HCT116 (cell line): ENCODE measurements around the gene RNF25. TPM values are rescaled to one million over a fixed set of nuclear protein-coding genes. Genes with fewer than 3 reads are reported as not detected.

Experiments
- ATAC-seq: fragments of 200-7000 bp; cut with Tn5 transposase; 2 replicates; pipeline ENCODE4 v1.9.1; 2020; ENCODE audit warnings: mild to moderate bottlenecking, moderate library complexity
- BruUV-seq: library from RNA; stranded (reverse); fragments of 400-500 nt; replicated peaks from 2 replicates; lab custom pipeline; 2021; lab: Mats Ljungman, UMichigan
- CTCF ChIA-PET: fragments of 300-600 bp; sonication (Branson Sonifier 250); formaldehyde crosslinking; loops from one replicate; lab custom pipeline; 2021; ENCODE audit warnings: antibody characterized with exemption; lab: Charles Lee
- POLR2A ChIA-PET: fragments of 300-600, 350-600 bp; sonication (Branson Sonifier 250); formaldehyde crosslinking; loops from one replicate; lab custom pipeline; 2021; ENCODE audit warnings: antibody characterized with exemption; lab: Charles Lee
- RAD21 ChIA-PET, 2 experiments: fragments of 300-600 bp; sonication (Branson Sonifier 250); formaldehyde crosslinking; loops; one replicate each; lab custom pipeline; 2023; ENCODE audit warnings: low total read pairs in 2 of 2; ENCODE audit not compliant: uncharacterized antibody in 2 of 2, unreplicated experiment in 2 of 2, low non-redundant PET in 1 of 2; lab: Charles Lee
- DNase-seq: peaks from one replicate; pipeline ENCODE4 v3.0.0-alpha.2; 2010; ENCODE audit warnings: low read depth, low spot score
- H2AFZ ChIP-seq: fragments of 200-600 bp; shearing (Covaris generic), sonication (generic); 2 replicates; pipeline ENCODE4 v1.6.1; 2017; ENCODE audit warnings: low read depth, mixed run types, mixed read lengths, antibody characterized with exemption, low read length; ENCODE audit not compliant: poor library complexity, severe bottlenecking
- H3K27ac ChIP-seq: 2 replicates; pipeline ENCODE4 v1.5.1; 2012; ENCODE audit warnings: low read depth, low read length
- H3K27me3 ChIP-seq: fragments of 200-600 bp; sonication (generic); 2 replicates; pipeline ENCODE4 v1.6.1; 2016; ENCODE audit warnings: mixed run types, low read length, mixed read lengths; ENCODE audit not compliant: insufficient read depth
- H3K36me3 ChIP-seq, 2 experiments: fragments of 200-500 bp in 1 of 2; fragments of 200-600 bp in 1 of 2; sonication (Bioruptor generic) in 1 of 2; sonication (generic) in 1 of 2; 2 replicates each; pipeline versions ENCODE4 v1.5.1 to v1.6.1; 2014 to 2016; ENCODE audit warnings: low read length in 2 of 2, inconsistent platforms in 1 of 2, mixed read lengths in 1 of 2, mixed run types in 1 of 2; ENCODE audit not compliant: insufficient read depth in 2 of 2, control insufficient read depth in 1 of 2
- H3K4me1 ChIP-seq, 2 experiments: fragments of 200-600 bp in 1 of 2; sonication (generic) in 1 of 2; 2 replicates each; pipeline versions ENCODE4 v1.5.1 to v1.6.1; 2012 to 2017; ENCODE audit warnings: low read length in 2 of 2, inconsistent platforms in 1 of 2, mild to moderate bottlenecking in 1 of 2, mixed read lengths in 1 of 2, mixed run types in 1 of 2, moderate library complexity in 1 of 2; ENCODE audit not compliant: insufficient read depth in 2 of 2, control insufficient read depth in 1 of 2
- H3K4me2 ChIP-seq: fragments of 200-600 bp; sonication (generic); 2 replicates; pipeline ENCODE4 v1.6.1; 2017; ENCODE audit warnings: mixed run types, low read length, mixed read lengths
- H3K4me3 ChIP-seq, 2 experiments: fragments of 200-600 bp in 1 of 2; sonication (generic) in 1 of 2; replicated peaks in 1 of 2; 2 replicates each; pipeline ENCODE4 v1.5.1; 2011 to 2016; ENCODE audit warnings: low read length in 2 of 2, control low read depth in 1 of 2, low read depth in 1 of 2, mild to moderate bottlenecking in 1 of 2, mixed read lengths in 1 of 2, mixed run types in 1 of 2
- H3K79me2 ChIP-seq: fragments of 200-600 bp; sonication (generic); 2 replicates; pipeline ENCODE4 v1.6.1; 2017; ENCODE audit warnings: mild to moderate bottlenecking, mixed run types, low read length, moderate library complexity, mixed read lengths; ENCODE audit not compliant: insufficient read depth
- H3K9ac ChIP-seq: fragments of 200-600 bp; sonication (generic); 2 replicates; pipeline ENCODE4 v1.6.1; 2016; ENCODE audit warnings: low read length, mixed read lengths
- H3K9me2 ChIP-seq: fragments of 200-600 bp; sonication (generic), shearing (Covaris generic); 2 replicates; pipeline ENCODE4 v1.6.1; 2017; ENCODE audit warnings: mixed run types, mild to moderate bottlenecking, moderate library complexity; ENCODE audit not compliant: insufficient read depth
- H3K9me3 ChIP-seq, 2 experiments: fragments of 200-500 bp in 1 of 2; fragments of 200-600 bp in 1 of 2; sonication (Bioruptor generic) in 1 of 2; sonication (generic) in 1 of 2; 2 replicates each; pipeline ENCODE4 v1.6.1; 2014 to 2017; ENCODE audit warnings: low read length in 2 of 2, mixed read lengths in 2 of 2, inconsistent platforms in 1 of 2, low read depth in 1 of 2, mild to moderate bottlenecking in 1 of 2, mixed run types in 1 of 2, moderate library complexity in 1 of 2; ENCODE audit not compliant: control insufficient read depth in 1 of 2, insufficient read depth in 1 of 2
- H4K20me1 ChIP-seq: fragments of 200-600 bp; sonication (generic), shearing (Covaris generic); 2 replicates; pipeline ENCODE4 v1.6.1; 2017; ENCODE audit warnings: mixed run types, mild to moderate bottlenecking, moderate library complexity; ENCODE audit not compliant: insufficient read depth
- ATF3 ChIP-seq: IDR thresholded peaks from 2 replicates; pipeline ENCODE4 v1.6.1; 2012
- CBX3 ChIP-seq: IDR thresholded peaks from 2 replicates; pipeline ENCODE4 v1.6.1; 2012; ENCODE audit warnings: low read depth
- CEBPB ChIP-seq: IDR thresholded peaks from 2 replicates; pipeline ENCODE4 v1.6.1; 2012; ENCODE audit warnings: low read depth
- CTCF ChIP-seq, 3 experiments: fragments of 200-600 bp in 1 of 3; sonication (generic) in 1 of 3; IDR thresholded peaks in 2 of 3; conservative IDR thresholded peaks in 1 of 3; 2 replicates each; pipeline ENCODE4 v1.5.1; 2012 to 2017; ENCODE audit warnings: low read depth in 2 of 3, low read length in 2 of 3, antibody characterized with exemption in 1 of 3, borderline replicate concordance in 1 of 3, control low read depth in 1 of 3, mild to moderate bottlenecking in 1 of 3, mixed read lengths in 1 of 3, mixed run types in 1 of 3, moderate library complexity in 1 of 3; ENCODE audit not compliant: insufficient read depth in 1 of 3
- EGR1 ChIP-seq: IDR thresholded peaks from 2 replicates; pipeline ENCODE4 v1.6.1; 2012; ENCODE audit warnings: low read depth
- ELF1 ChIP-seq: IDR thresholded peaks from 2 replicates; pipeline ENCODE4 v1.6.1; 2012; ENCODE audit warnings: low read depth, borderline replicate concordance
- EZH2phosphoT487 ChIP-seq: fragments of 200-600 bp; IDR thresholded peaks from 2 replicates; pipeline ENCODE4 v1.6.1; 2018; ENCODE audit warnings: antibody characterized with exemption, borderline replicate concordance
- FOSL1 ChIP-seq: IDR thresholded peaks from 2 replicates; pipeline ENCODE4 v1.6.1; 2012; ENCODE audit warnings: low read depth
- JUND ChIP-seq: IDR thresholded peaks from 2 replicates; pipeline ENCODE4 v1.6.1; 2012
- MAX ChIP-seq: IDR thresholded peaks from 2 replicates; pipeline ENCODE4 v1.6.1; 2012
- POLR2AphosphoS5 ChIP-seq: IDR thresholded peaks from 2 replicates; pipeline ENCODE4 v1.6.1; 2011; ENCODE audit warnings: mild to moderate bottlenecking, low read depth, low read length, moderate library complexity
- RAD21 ChIP-seq: IDR thresholded peaks from 2 replicates; pipeline ENCODE4 v1.6.1; 2012; ENCODE audit warnings: low read depth, mild to moderate bottlenecking
- REST ChIP-seq: IDR thresholded peaks from 2 replicates; pipeline ENCODE4 v1.6.1; 2012; ENCODE audit warnings: low read depth
- SP1 ChIP-seq: IDR thresholded peaks from 2 replicates; pipeline ENCODE4 v1.6.1; 2012; ENCODE audit warnings: low read depth
- SRF ChIP-seq: IDR thresholded peaks from 2 replicates; pipeline ENCODE4 v1.6.1; 2012; ENCODE audit warnings: low read depth
- TCF7L2 ChIP-seq: IDR thresholded peaks from 2 replicates; pipeline ENCODE4 v1.7.0; 2011; ENCODE audit warnings: borderline replicate concordance, inconsistent platforms; ENCODE audit not compliant: insufficient read depth, insufficient read length; ENCODE audit errors: extremely low read depth
- YY1 ChIP-seq: IDR thresholded peaks from 2 replicates; pipeline ENCODE4 v1.6.1; 2011; ENCODE audit warnings: low read length, low read depth, moderate library complexity, mild to moderate bottlenecking; ENCODE audit not compliant: insufficient replicate concordance; ENCODE audit errors: extremely low read depth
- ZBTB33 ChIP-seq: IDR thresholded peaks from 2 replicates; pipeline ENCODE4 v1.6.1; 2011; ENCODE audit warnings: mild to moderate bottlenecking, low read length, moderate library complexity; ENCODE audit not compliant: insufficient replicate concordance; ENCODE audit errors: extremely low read depth
- ZFX ChIP-seq: fragments of 450-650 bp; IDR thresholded peaks from 2 replicates; pipeline ENCODE4 v1.6.1; 2017
- ZNF274 ChIP-seq: fragments of 200-500 bp; sonication (Bioruptor generic); IDR thresholded peaks from 2 replicates; pipeline ENCODE4 v1.6.1; 2014; ENCODE audit warnings: mild to moderate bottlenecking, low read depth, low read length, inconsistent platforms
- intact Hi-C: fragments of 100-400 bp; cut with micrococcal nuclease; formaldehyde crosslinking; loops from 2 replicates; pipeline ENCODE4 v1.10.0; 2022
- total RNA-seq: library from RNA; stranded (reverse); gene quantifications from one replicate; pipeline ENCODE4 v1.2.1, GENCODE V29; 2021; ENCODE audit not compliant: unreplicated experiment

Gene RNF25
- total RNA-seq, 1 experiment from 2014 or later = 23.4 TPM

- H3K27me3 ChIP-seq = no peaks in the 10 kb centered on the region
- DNase-seq (no peak), ATAC-seq (no peak)
- no peaks in the 10 kb centered on the region for H3K4me1 ChIP-seq
- H2AFZ ChIP-seq = no peak overlapping the region
- H4K20me1 ChIP-seq = no peaks in the 10 kb centered on the region; the same call in 1 of the 2 replicates
- peaks cover 21% of the 10 kb centered on the region; the same call in 1 of the 2 replicates for H3K79me2 ChIP-seq
- H3K36me3 ChIP-seq = peaks cover 45 to 57% of the 10 kb centered on the region in 2 experiments
- no peaks in the 10 kb centered on the region for H3K9me2 ChIP-seq
- no peak overlapping the region for H3K4me2 ChIP-seq
- H3K9ac ChIP-seq = no peak overlapping the region
- no peaks in the 10 kb centered on the region for H3K9me3 ChIP-seq
- RAD21 ChIA-PET = no interaction called here
- no TSS peak for BruUV-seq
- intact Hi-C loops = no loop called here
- CTCF ChIA-PET = no interaction called here
- POLR2A ChIA-PET = no interaction called here
- no peak overlapping the region for H3K4me3 ChIP-seq
- H3K27ac ChIP-seq = no peak overlapping the region
- TF ChIP-seq ELF1 (no peak), YY1 (no peak), REST (no peak), MAX (no peak), POLR2AphosphoS5 (no peak), EZH2phosphoT487 (no peak), CBX3 (no peak), TCF7L2 (no peak), SP1 (no peak), ZBTB33 (no peak), RAD21 (no peak), JUND (no peak), SRF (no peak), ZFX (no peak), FOSL1 (no peak), EGR1 (no peak), ZNF274 (no peak), CEBPB (no peak), CTCF (IDR thresholded peaks at IDR 0.05 in 2 of 3, conservative IDR thresholded peaks at IDR 0.05 in 1 of 3; ENCODE audit: borderline replicate concordance in 1 of 3, insufficient read depth in 1 of 3, low read depth in 2 of 3, low read length in 2 of 3) (no peak), ATF3 (no peak)
Measured at GRCh38 chr2:218643751-218644310, 28.0 kb downstream of the RNF25 start.
